K562 (cell line): ENCODE results near the gene ABHD16A. TPM values are rescaled to one million over a fixed set of nuclear protein-coding genes. Genes with fewer than 3 reads are reported as not detected.

Experiments used
- BRF1 ChIP-seq: IDR thresholded peaks from 3 replicates; pipeline ENCODE4 v1.6.1; 2011; ENCODE audit warnings: borderline replicate concordance, mild to moderate bottlenecking; ENCODE audit not compliant: insufficient read length; ENCODE audit errors: extremely low read depth
- ELK3 ChIP-seq: fragments of 450-650 bp; formaldehyde crosslinking; IDR thresholded peaks from 2 replicates; pipeline ENCODE4 v1.4.0; 2020; ENCODE audit warnings: mild to moderate bottlenecking
- FOXA1 ChIP-seq: fragments of 450-650 bp; IDR thresholded peaks from 2 replicates; pipeline ENCODE4 v1.6.1; 2016; ENCODE audit warnings: mild to moderate bottlenecking, borderline replicate concordance
- FOXK1 ChIP-seq: sonication (generic); formaldehyde crosslinking; IDR thresholded peaks from 2 replicates; pipeline ENCODE4 v1.8.0; 2022; ENCODE audit warnings: missing genetic modification reagents, mild to moderate bottlenecking, borderline replicate concordance
- HES1 ChIP-seq: fragments of 450-650 bp; IDR thresholded peaks from 2 replicates; pipeline ENCODE4 v1.6.1; 2016; ENCODE audit warnings: low read depth, mild to moderate bottlenecking, moderate library complexity
- MLX ChIP-seq, 2 experiments: fragments of 450-650 bp in 1 of 2; sonication (generic) in 1 of 2; formaldehyde crosslinking; conservative IDR thresholded peaks; 2 replicates each; pipeline versions ENCODE4 v1.4.0 to v1.8.1; 2020 to 2022; ENCODE audit warnings: mild to moderate bottlenecking in 1 of 2, missing genetic modification reagents in 1 of 2
- POLR2AphosphoS5 ChIP-seq: IDR thresholded peaks from 2 replicates; pipeline ENCODE4 v1.6.1; 2011; ENCODE audit warnings: mild to moderate bottlenecking, low read depth, low read length, moderate library complexity; ENCODE audit not compliant: control insufficient read depth, insufficient read depth
- RNF2 ChIP-seq: sonication (generic); IDR thresholded peaks from 2 replicates; pipeline ENCODE4 v1.6.1; 2016
- SIRT6 ChIP-seq: IDR thresholded peaks from one replicate; pipeline ENCODE4 v1.6.1; 2012; ENCODE audit warnings: low read depth, mild to moderate bottlenecking, control low read depth, inconsistent platforms, low read length, moderate library complexity
- TAL1 ChIP-seq: fragments of 450-650 bp; IDR thresholded peaks from 2 replicates; pipeline ENCODE4 v1.6.1; 2016; ENCODE audit warnings: mild to moderate bottlenecking
- ZBTB12 ChIP-seq: fragments of 250-450 bp; sonication (Bioruptor Pico); IDR thresholded peaks from 2 replicates; pipeline ENCODE4 v1.4.0; 2020
- ZBTB8A ChIP-seq: fragments of 450-650 bp; IDR thresholded peaks from 2 replicates; pipeline ENCODE4 v1.6.1; 2018; ENCODE audit warnings: mild to moderate bottlenecking, moderate library complexity; ENCODE audit not compliant: partially characterized antibody
- ZFX ChIP-seq: sonication (generic); formaldehyde crosslinking; IDR thresholded peaks from 2 replicates; pipeline ENCODE4 v1.8.0; 2022; ENCODE audit warnings: mild to moderate bottlenecking, missing genetic modification reagents, moderate library complexity
- ZNF134 ChIP-seq: fragments of 250-450 bp; sonication (Bioruptor Pico); conservative IDR thresholded peaks from 2 replicates; pipeline ENCODE4 v1.4.0; 2020
- ZNF23 ChIP-seq: fragments of 250-450 bp; sonication (Bioruptor Pico); IDR thresholded peaks from 2 replicates; pipeline ENCODE4 v1.4.0; 2020; ENCODE audit warnings: mild to moderate bottlenecking
- ZNF263 ChIP-seq: sonication (generic); formaldehyde crosslinking; IDR thresholded peaks from 2 replicates; pipeline ENCODE4 v1.8.0; 2022; ENCODE audit warnings: mild to moderate bottlenecking, missing genetic modification reagents, borderline replicate concordance
- ZZZ3 ChIP-seq: fragments of 450-650 bp; IDR thresholded peaks from 2 replicates; pipeline ENCODE4 v1.6.1; 2016; ENCODE audit warnings: antibody characterized with exemption, mild to moderate bottlenecking, moderate library complexity
- polyA plus RNA-seq, 8 experiments: library from polyadenylated mRNA; depleted of rRNA in 4 of 8; stranded (reverse) in 5 of 8; unstranded in 3 of 8; fragments of >200 nt; fragmentation: Nextera tagmentation in 2 of 8; fragmentation: Illumina TruSeq in 1 of 8; extraction: Ambion mirVana in 2 of 8; extraction: Trizol in 1 of 8; gene quantifications; 2 replicates each; pipeline versions ENCODE4 v1.2.1 to v1.2.3, GENCODE V29; 2011 to 2014; ENCODE audit warnings: inconsistent platforms in 1 of 8, missing spikeins in 1 of 8
- total RNA-seq, 7 experiments: library from RNA; depleted of rRNA in 6 of 7; stranded (reverse); fragments of >200 nt in 6 of 7; fragmentation: Illumina TruSeq in 2 of 7; extraction: Trizol in 2 of 7; gene quantifications; 2 replicates each; pipeline versions ENCODE4 v1.2.1 to v1.2.3, GENCODE V29; 2011 to 2021; ENCODE audit warnings: low replicate concordance in 1 of 7
- TF ChIP-seq, protein P1 (sequence below): IDR thresholded peaks from 3 replicates; pipeline ENCODE4 v1.6.1; 2011; ENCODE audit warnings: borderline replicate concordance, mild to moderate bottlenecking; ENCODE audit not compliant: insufficient read length, insufficient read depth
- TF ChIP-seq, protein P2 (sequence below): fragments of 250-450 bp; sonication (Bioruptor Pico); IDR thresholded peaks from 2 replicates; pipeline ENCODE4 v1.4.0; 2020; ENCODE audit warnings: borderline replicate concordance

ABHD16A gene
- total and polyA plus RNA-seq, 9 of the 15 experiments (the other 6 are each of a cell fraction or from before 2014, with no cell fraction given): 25.8 to 120 (median 81.6) TPM

DNA sequence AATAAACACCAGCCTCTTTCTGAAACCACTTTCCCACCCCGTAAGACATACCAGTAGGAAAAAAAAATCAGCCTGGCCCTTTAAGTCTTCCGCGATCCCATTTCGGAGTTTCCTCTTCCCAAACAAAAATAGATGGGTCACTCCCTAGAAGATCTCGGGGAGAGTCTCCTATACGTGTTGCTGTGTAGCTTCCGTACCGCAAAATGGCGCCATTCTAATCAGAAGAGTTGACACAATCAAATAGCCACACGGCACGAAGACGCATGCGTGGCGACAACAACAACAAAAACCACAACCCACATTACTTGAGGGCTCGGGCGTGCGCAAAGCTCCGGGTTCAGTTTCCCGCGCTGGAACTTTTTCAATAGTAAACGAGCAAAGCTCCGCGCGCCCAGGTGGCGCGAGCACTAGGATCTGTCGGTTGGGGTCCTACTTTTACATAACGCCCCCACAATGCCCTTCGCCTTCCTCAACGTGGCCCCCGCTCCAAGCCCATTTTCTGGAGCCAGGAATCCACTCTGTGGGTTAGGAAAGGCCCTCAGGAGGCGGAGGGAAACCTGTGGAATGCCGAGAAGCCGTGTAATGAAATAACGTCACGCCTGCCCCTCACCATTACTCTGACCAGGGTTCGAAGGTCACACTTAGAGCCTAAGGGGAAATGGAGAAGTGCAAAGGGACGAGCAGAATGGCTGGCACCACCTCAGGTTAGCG, 38.2 kb downstream of the ABHD16A start, which contains the start of gene GPANK1 (continued):
- TF ChIP-seq, protein P1, sequence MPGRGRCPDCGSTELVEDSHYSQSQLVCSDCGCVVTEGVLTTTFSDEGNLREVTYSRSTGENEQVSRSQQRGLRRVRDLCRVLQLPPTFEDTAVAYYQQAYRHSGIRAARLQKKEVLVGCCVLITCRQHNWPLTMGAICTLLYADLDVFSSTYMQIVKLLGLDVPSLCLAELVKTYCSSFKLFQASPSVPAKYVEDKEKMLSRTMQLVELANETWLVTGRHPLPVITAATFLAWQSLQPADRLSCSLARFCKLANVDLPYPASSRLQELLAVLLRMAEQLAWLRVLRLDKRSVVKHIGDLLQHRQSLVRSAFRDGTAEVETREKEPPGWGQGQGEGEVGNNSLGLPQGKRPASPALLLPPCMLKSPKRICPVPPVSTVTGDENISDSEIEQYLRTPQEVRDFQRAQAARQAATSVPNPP: no peak
- TF ChIP-seq FOXA1: no peak
- no peak for TF ChIP-seq MLX (CRISPR knock-in tag; conservative IDR thresholded peaks at IDR 0.05)
- TF ChIP-seq ZFX (CRISPR knock-in tag): no peak
- no peak; the same call in 1 of the 2 replicates for TF ChIP-seq ELK3
- TF ChIP-seq ZBTB8A: no peak
- TF ChIP-seq TAL1: no peak; the same call in 1 of the 2 replicates
- TF ChIP-seq ZZZ3: no peak
- TF ChIP-seq ZBTB12 (CRISPR knock-in tag): no peak
- TF ChIP-seq POLR2AphosphoS5: peak; percentile 55
- TF ChIP-seq ZNF134: no peak
- TF ChIP-seq BRF1: no peak
- TF ChIP-seq ZNF23 (CRISPR knock-in tag): no peak
- TF ChIP-seq RNF2: no peak
- peak; percentile 95; the same call in 1 of the 2 replicates for TF ChIP-seq FOXK1
- TF ChIP-seq, protein P2, sequence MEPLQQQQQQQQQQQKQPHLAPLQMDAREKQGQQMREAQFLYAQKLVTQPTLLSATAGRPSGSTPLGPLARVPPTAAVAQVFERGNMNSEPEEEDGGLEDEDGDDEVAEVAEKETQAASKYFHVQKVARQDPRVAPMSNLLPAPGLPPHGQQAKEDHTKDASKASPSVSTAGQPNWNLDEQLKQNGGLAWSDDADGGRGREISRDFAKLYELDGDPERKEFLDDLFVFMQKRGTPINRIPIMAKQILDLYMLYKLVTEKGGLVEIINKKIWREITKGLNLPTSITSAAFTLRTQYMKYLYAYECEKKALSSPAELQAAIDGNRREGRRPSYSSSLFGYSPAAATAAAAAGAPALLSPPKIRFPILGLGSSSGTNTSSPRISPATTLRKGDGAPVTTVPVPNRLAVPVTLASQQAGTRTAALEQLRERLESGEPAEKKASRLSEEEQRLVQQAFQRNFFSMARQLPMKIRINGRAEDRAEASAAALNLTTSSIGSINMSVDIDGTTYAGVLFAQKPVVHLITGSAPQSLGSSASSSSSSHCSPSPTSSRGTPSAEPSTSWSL (CRISPR knock-in tag): no peak
- TF ChIP-seq SIRT6: no peak
- TF ChIP-seq ZNF263 (CRISPR knock-in tag): no peak
- TF ChIP-seq HES1: peak; percentile 76
